ENCODE data around the gene FOXD4L1. TPM values are rescaled to one million over a fixed set of nuclear protein-coding genes. Genes with fewer than 3 reads are reported as not detected.
"Not testable (repeated sequence)": the region's sequence is repeated elsewhere in the genome, so short reads cannot be mapped to it uniquely, and the experiment has no call there.

FOXD4L1 gene
- total and polyA plus RNA-seq, 7 experiments from 2014 or later, result 0.16 to 0.60 (median 0.35) TPM; not detected in 3

DNA sequence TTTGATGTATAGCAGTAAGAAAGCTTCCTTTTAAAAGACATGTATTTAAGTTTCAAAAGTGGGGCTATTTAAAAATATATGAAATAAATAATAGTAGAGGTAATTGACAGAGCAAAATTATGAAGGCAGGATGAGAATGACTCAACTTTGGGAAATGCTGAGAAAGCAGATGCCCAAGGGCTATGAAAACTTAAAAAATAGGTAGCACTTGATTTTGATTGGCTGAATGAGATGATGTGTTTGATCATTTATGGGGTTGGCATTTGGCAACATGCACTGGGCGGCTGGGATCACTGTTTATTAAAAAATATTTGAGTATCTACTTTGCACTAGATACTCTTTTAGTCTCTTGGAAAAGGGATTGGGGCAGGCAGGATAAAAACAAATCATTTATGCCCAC, 26.5 kb downstream of the FOXD4L1 start:
- H3K4me3 Mint-ChIP-seq; H3K9me3 Mint-ChIP-seq; H3K27me3 ChIP-seq (ENCODE audit: control insufficient read depth in 2 of 2, insufficient read depth in 2 of 2, low read length in 2 of 2); H3K9me3 ChIP-seq (ENCODE audit: control insufficient read depth in 2 of 3, low read length in 3 of 3); ATAC-seq; H3K36me3 ChIP-seq (ENCODE audit: control insufficient read depth in 2 of 3, insufficient read depth in 3 of 3, low read length in 3 of 3); H3K27ac ChIP-seq (ENCODE audit: low read depth, low read length); intact Hi-C loops (cut with micrococcal nuclease); H3K4me1 Mint-ChIP-seq; H3K27ac Mint-ChIP-seq; H3K4me1 ChIP-seq (ENCODE audit: control insufficient read depth in 2 of 2, insufficient read depth in 2 of 2, low read length in 2 of 2); POLR2A ChIA-PET; DNase-seq; CTCF ChIA-PET; H3K4me3 ChIP-seq (ENCODE audit: low read length); H3K36me3 Mint-ChIP-seq: not testable (repeated sequence)
- peaks cover 0 to 11% (median 0%) of the 10 kb centered on the region in 5 donors for H3K27me3 Mint-ChIP-seq

DNA sequence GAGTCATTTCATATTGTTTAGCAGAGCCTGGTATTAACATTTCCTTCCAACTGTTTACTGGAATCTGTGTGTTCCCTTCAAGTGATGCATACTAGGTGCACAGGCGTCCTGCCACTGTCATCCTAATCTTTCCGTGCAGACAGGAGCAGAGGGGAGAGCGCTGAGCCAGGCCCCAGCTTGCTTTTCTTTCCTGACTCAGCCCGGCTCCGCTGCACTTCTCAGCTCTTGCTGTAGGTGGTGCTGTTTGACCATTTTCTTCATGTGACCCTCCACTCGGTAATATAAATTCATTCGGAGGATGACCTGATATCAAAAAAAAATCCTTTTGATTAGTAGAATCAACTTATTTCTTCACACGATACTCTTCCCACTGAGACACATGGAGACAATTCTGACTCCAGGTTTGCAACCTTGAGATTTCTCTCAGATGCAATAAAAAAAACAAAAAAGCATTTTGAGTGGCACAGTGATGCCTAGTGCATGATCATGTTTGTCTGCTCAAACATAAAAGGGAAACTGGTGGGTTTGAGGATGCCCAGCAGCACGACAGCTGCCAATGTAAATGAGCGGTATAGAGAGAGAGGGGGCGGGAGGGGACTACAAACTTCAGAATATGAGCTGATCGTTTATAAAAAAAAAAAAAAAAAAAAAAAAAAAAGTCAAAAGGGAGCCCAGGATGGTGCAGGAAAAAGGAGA, 29.0 kb downstream of the FOXD4L1 start:
- ATAC-seq (peak; percentile 93), DNase-seq (peak in 5 of 9 donors; percentile 26 to 49 (median 47))
- H3K9me3 Mint-ChIP-seq; POLR2A ChIA-PET; H3K36me3 Mint-ChIP-seq; H3K4me1 Mint-ChIP-seq; intact Hi-C loops (cut with micrococcal nuclease); H3K27me3 ChIP-seq (ENCODE audit: control insufficient read depth in 2 of 2, insufficient read depth in 2 of 2, low read length in 2 of 2); H3K27ac ChIP-seq (ENCODE audit: low read depth, low read length); H3K36me3 ChIP-seq (ENCODE audit: control insufficient read depth in 2 of 3, insufficient read depth in 3 of 3, low read length in 3 of 3); H3K4me1 ChIP-seq (ENCODE audit: control insufficient read depth in 2 of 2, insufficient read depth in 2 of 2, low read length in 2 of 2); H3K9me3 ChIP-seq (ENCODE audit: control insufficient read depth in 2 of 3, low read length in 3 of 3); CTCF ChIA-PET; H3K27ac Mint-ChIP-seq; H3K4me3 ChIP-seq (ENCODE audit: low read length): not testable (repeated sequence)
- H3K27me3 Mint-ChIP-seq, result peaks cover 0 to 16% (median 0%) of the 10 kb centered on the region in 5 donors
- H3K4me3 Mint-ChIP-seq, result peak overlapping the region in 1 of 10 donors; percentile 14

DNA sequence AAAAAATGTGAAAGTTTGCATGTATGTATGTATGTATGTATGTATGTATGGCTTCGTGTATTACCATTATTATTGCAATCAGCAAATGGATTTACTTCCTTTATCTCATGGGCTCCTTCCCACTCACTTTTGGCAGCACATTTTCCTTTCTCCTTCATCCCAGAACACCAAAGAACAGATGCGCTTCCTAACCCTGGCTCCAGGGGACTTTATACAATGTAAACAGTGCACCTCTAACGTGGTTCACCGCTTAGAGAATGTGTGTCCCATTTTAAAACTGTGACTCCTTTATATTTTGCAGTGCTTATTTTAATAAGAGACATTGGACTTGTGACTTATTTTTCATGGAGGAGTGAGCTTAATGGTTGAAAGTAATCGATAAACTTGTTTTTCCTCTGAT, 29.7 kb downstream of the FOXD4L1 start:
- CTCF ChIA-PET; H3K36me3 Mint-ChIP-seq; H3K27ac Mint-ChIP-seq; H3K4me1 Mint-ChIP-seq; H3K27me3 ChIP-seq (ENCODE audit: control insufficient read depth in 2 of 2, insufficient read depth in 2 of 2, low read length in 2 of 2); POLR2A ChIA-PET; H3K4me1 ChIP-seq (ENCODE audit: control insufficient read depth in 2 of 2, insufficient read depth in 2 of 2, low read length in 2 of 2); H3K9me3 ChIP-seq (ENCODE audit: control insufficient read depth in 2 of 3, low read length in 3 of 3); DNase-seq; H3K36me3 ChIP-seq (ENCODE audit: control insufficient read depth in 2 of 3, insufficient read depth in 3 of 3, low read length in 3 of 3); H3K9me3 Mint-ChIP-seq; H3K27ac ChIP-seq (ENCODE audit: low read depth, low read length); H3K4me3 ChIP-seq (ENCODE audit: low read length); intact Hi-C loops (cut with micrococcal nuclease); H3K4me3 Mint-ChIP-seq; ATAC-seq: not testable (repeated sequence)
- peaks cover 0 to 18% (median 0%) of the 10 kb centered on the region in 5 donors for H3K27me3 Mint-ChIP-seq

DNA sequence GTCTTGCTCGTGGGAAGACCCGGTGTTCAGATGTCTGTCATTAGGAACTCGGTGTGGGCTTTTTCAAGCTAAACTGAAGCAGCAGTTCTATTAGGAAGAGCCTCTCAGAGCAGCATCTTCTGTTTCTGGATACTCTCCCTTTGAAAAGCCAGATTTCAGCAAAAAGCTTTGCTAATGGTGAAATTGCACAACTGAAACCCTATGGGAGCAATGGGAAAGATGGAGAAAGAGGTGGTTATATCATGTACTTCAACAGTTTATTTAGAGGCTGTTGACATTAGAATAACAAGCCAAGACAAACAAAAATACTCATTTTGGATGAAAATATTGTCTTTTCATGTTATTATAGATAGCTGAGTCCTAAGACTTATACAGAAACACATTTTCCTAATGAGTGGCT, 30.4 kb downstream of the FOXD4L1 start:
- POLR2A ChIA-PET; H3K9me3 Mint-ChIP-seq; H3K36me3 Mint-ChIP-seq; H3K4me3 ChIP-seq (ENCODE audit: low read length); H3K4me1 Mint-ChIP-seq; ATAC-seq; H3K4me3 Mint-ChIP-seq; intact Hi-C loops (cut with micrococcal nuclease); H3K27me3 ChIP-seq (ENCODE audit: control insufficient read depth in 2 of 2, insufficient read depth in 2 of 2, low read length in 2 of 2); CTCF ChIA-PET; H3K27ac ChIP-seq (ENCODE audit: low read depth, low read length); DNase-seq; H3K36me3 ChIP-seq (ENCODE audit: control insufficient read depth in 2 of 3, insufficient read depth in 3 of 3, low read length in 3 of 3); H3K27ac Mint-ChIP-seq; H3K4me1 ChIP-seq (ENCODE audit: control insufficient read depth in 2 of 2, insufficient read depth in 2 of 2, low read length in 2 of 2); H3K9me3 ChIP-seq (ENCODE audit: control insufficient read depth in 2 of 3, low read length in 3 of 3): not testable (repeated sequence)
- peaks cover 0 to 26% (median 0%) of the 10 kb centered on the region in 5 donors for H3K27me3 Mint-ChIP-seq

DNA sequence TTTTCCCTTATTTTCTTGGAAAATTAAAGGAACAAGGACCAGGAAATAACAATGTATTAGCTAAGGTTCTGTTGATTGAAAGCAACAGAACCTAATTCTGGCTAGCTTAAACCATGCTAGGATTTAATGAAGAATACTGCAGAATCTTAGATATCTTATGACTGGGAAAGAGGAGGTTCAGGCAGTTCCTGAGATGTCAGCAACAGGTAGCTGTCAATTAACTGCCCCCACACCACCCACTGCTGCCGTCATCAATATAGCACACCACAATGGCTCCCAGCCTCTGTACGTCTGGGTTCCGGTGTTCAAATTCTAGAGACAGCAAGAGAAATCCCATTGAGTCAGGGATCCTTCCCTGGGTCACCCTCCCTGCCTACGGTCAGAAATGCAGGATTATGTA, 34.5 kb downstream of the FOXD4L1 start:
- H3K4me3 ChIP-seq (ENCODE audit: low read length); H3K36me3 Mint-ChIP-seq; intact Hi-C loops (cut with micrococcal nuclease): not testable (repeated sequence)

DNA sequence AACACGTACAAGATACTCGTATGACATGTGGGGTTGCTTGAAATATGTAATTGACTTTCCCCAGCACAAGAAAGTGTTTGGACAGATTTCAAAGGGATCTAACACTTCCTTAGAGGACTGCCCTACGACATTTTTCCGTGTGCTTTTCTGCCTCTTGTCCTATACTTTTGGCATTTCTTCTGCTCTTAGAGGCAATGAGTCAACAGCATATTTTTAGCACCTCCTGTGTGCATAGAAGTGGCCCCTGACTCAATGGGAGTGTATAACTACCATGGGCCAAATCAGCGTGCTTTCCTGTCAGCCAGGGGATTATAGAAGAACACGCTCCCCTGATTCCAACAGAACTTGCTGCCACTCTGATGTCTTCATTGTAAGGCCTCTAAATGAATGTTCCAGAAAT, 38.1 kb downstream of the FOXD4L1 start:
- H3K4me3 ChIP-seq (ENCODE audit: low read length); intact Hi-C loops (cut with micrococcal nuclease); H3K27me3 ChIP-seq (ENCODE audit: control insufficient read depth in 2 of 2, insufficient read depth in 2 of 2, low read length in 2 of 2); DNase-seq; H3K9me3 ChIP-seq (ENCODE audit: control insufficient read depth in 2 of 3, low read length in 3 of 3); H3K4me1 ChIP-seq (ENCODE audit: control insufficient read depth in 2 of 2, insufficient read depth in 2 of 2, low read length in 2 of 2); H3K36me3 Mint-ChIP-seq; H3K4me3 Mint-ChIP-seq; H3K27ac Mint-ChIP-seq; H3K36me3 ChIP-seq (ENCODE audit: control insufficient read depth in 2 of 3, insufficient read depth in 3 of 3, low read length in 3 of 3); POLR2A ChIA-PET; CTCF ChIA-PET; ATAC-seq; H3K27ac ChIP-seq (ENCODE audit: low read depth, low read length); H3K9me3 Mint-ChIP-seq; H3K4me1 Mint-ChIP-seq: not testable (repeated sequence)
- peaks cover 0 to 22% (median 5%) of the 10 kb centered on the region in 5 donors for H3K27me3 Mint-ChIP-seq

More for the DNA sequence above, 34.5 kb downstream of the FOXD4L1 start:
- H3K4me3 Mint-ChIP-seq; H3K36me3 ChIP-seq (ENCODE audit: control insufficient read depth in 2 of 3, insufficient read depth in 3 of 3, low read length in 3 of 3); H3K27ac ChIP-seq (ENCODE audit: low read depth, low read length); H3K9me3 ChIP-seq (ENCODE audit: control insufficient read depth in 2 of 3, low read length in 3 of 3); DNase-seq; H3K27me3 ChIP-seq (ENCODE audit: control insufficient read depth in 2 of 2, insufficient read depth in 2 of 2, low read length in 2 of 2); POLR2A ChIA-PET; H3K4me1 ChIP-seq (ENCODE audit: control insufficient read depth in 2 of 2, insufficient read depth in 2 of 2, low read length in 2 of 2); H3K4me1 Mint-ChIP-seq; H3K9me3 Mint-ChIP-seq; ATAC-seq; CTCF ChIA-PET; H3K27ac Mint-ChIP-seq: not testable (repeated sequence)
- H3K27me3 Mint-ChIP-seq, result peaks cover 0 to 21% (median 0%) of the 10 kb centered on the region in 5 donors

DNA sequence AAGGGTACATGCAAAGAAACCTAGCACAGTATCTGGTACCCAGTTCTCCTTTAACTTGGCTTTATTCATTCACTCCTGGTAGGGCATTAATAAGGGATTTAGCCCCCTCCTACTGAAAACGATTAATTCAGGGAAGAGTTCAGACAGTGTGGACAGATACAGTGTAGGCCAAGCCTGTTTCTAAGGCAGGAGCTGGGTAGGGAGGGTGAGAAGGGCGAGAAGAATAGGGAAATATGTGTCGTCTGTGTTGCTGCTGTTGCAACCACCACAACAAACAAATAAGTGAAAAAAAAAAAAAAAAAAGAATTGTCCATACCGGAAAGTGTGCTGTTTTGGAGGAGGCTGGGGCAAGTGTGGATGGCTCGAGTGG, 42.4 kb downstream of the FOXD4L1 start:
- H3K27ac Mint-ChIP-seq; H3K4me1 Mint-ChIP-seq; DNase-seq; H3K27me3 ChIP-seq (ENCODE audit: control insufficient read depth in 2 of 2, insufficient read depth in 2 of 2, low read length in 2 of 2); H3K4me1 ChIP-seq (ENCODE audit: control insufficient read depth in 2 of 2, insufficient read depth in 2 of 2, low read length in 2 of 2); CTCF ChIA-PET; H3K36me3 Mint-ChIP-seq; H3K27ac ChIP-seq (ENCODE audit: low read depth, low read length); H3K9me3 ChIP-seq (ENCODE audit: control insufficient read depth in 2 of 3, low read length in 3 of 3); intact Hi-C loops (cut with micrococcal nuclease); H3K4me3 ChIP-seq (ENCODE audit: low read length); H3K36me3 ChIP-seq (ENCODE audit: control insufficient read depth in 2 of 3, insufficient read depth in 3 of 3, low read length in 3 of 3); POLR2A ChIA-PET; H3K9me3 Mint-ChIP-seq: not testable (repeated sequence)
- Mint-ChIP-seq H3K4me3 (peak overlapping the region; percentile 55 to 84 (median 74)), H3K27me3 (peaks cover 0 to 29% (median 11%) of the 10 kb centered on the region in 5 donors)
- peak; percentile 31 for ATAC-seq
